Keratinocyte (primary cell): ENCODE results near the gene CFAP100. TPM values are rescaled to one million over a fixed set of nuclear protein-coding genes. Genes with fewer than 3 reads are reported as not detected.

Experiments
- DNase-seq: peaks from one replicate; pipeline ENCODE4 v3.0.0-alpha.2; 2011; ENCODE audit warnings: low read depth, missing footprints, low spot score
- FAIRE-seq: peaks from 2 replicates; lab custom pipeline; 2011; peaks lifted over from hg19 to GRCh38; lab: Jason Lieb, UNC
- H2AFZ ChIP-seq: 2 replicates; pipeline ENCODE4 v1.6.0; 2012; ENCODE audit warnings: low read length, control low read depth, inconsistent platforms; ENCODE audit not compliant: control insufficient read depth
- H3K27ac ChIP-seq: 2 replicates; pipeline ENCODE4 v1.5.1; 2011; ENCODE audit warnings: low read length; ENCODE audit not compliant: control insufficient read depth, insufficient read depth
- H3K27me3 ChIP-seq: 3 replicates; pipeline ENCODE4 v1.6.0; 2011; ENCODE audit warnings: low read length; ENCODE audit not compliant: control insufficient read depth, insufficient read depth; ENCODE audit errors: extremely low read depth
- H3K36me3 ChIP-seq, 2 experiments: 2 replicates in 1 of 2; 3 replicates in 1 of 2; pipeline ENCODE4 v1.5.1; 2011; ENCODE audit warnings: low read length in 2 of 2, mild to moderate bottlenecking in 1 of 2; ENCODE audit not compliant: control insufficient read depth in 2 of 2, insufficient read depth in 2 of 2; ENCODE audit errors: extremely low read depth in 1 of 2
- H3K4me1 ChIP-seq: 3 replicates; pipeline ENCODE4 v1.5.1; 2011; ENCODE audit warnings: low read length; ENCODE audit not compliant: control insufficient read depth, insufficient read depth; ENCODE audit errors: extremely low read depth
- H3K4me2 ChIP-seq: 3 replicates; pipeline ENCODE4 v1.6.0; 2011; ENCODE audit warnings: low read depth, low read length; ENCODE audit not compliant: control insufficient read depth, insufficient read depth; ENCODE audit errors: extremely low read depth
- H3K4me3 ChIP-seq, 3 experiments: fragments of 200-600 bp in 1 of 3; sonication (generic) in 1 of 3; 2 replicates in 2 of 3; 3 replicates in 1 of 3; pipeline ENCODE4 v1.5.1; 2011 to 2016; ENCODE audit warnings: low read length in 3 of 3, mild to moderate bottlenecking in 3 of 3, control low read depth in 2 of 3, inconsistent platforms in 1 of 3, low read depth in 1 of 3, mixed read lengths in 1 of 3, mixed run types in 1 of 3, moderate library complexity in 1 of 3; ENCODE audit not compliant: control insufficient read depth in 2 of 3, insufficient read depth in 2 of 3; ENCODE audit errors: extremely low read depth in 1 of 3
- H3K79me2 ChIP-seq: 2 replicates; pipeline ENCODE4 v1.6.0; 2012; ENCODE audit warnings: low read length; ENCODE audit not compliant: control insufficient read depth, insufficient read depth
- H3K9ac ChIP-seq: 3 replicates; pipeline ENCODE4 v1.6.0; 2011; ENCODE audit warnings: low read length; ENCODE audit not compliant: control insufficient read depth, insufficient read depth; ENCODE audit errors: extremely low read depth
- H3K9me1 ChIP-seq: 3 replicates; pipeline ENCODE4 v1.6.0; 2011; ENCODE audit warnings: low read length; ENCODE audit not compliant: control insufficient read depth, insufficient read depth; ENCODE audit errors: extremely low read depth
- H3K9me3 ChIP-seq: 2 replicates; pipeline ENCODE4 v1.5.1; 2012; ENCODE audit warnings: low read depth, low read length; ENCODE audit not compliant: control insufficient read depth
- H4K20me1 ChIP-seq: 3 replicates; pipeline ENCODE4 v1.6.0; 2011; ENCODE audit warnings: low read length; ENCODE audit not compliant: control insufficient read depth, insufficient read depth; ENCODE audit errors: extremely low read depth
- EZH2 ChIP-seq: IDR thresholded peaks from one replicate; pipeline ENCODE4 v1.6.1; 2012; ENCODE audit warnings: inconsistent platforms, mild to moderate bottlenecking, low read length, moderate library complexity
- dilution Hi-C: fragments of 300-500 bp; cut with MboI; formaldehyde crosslinking; loops from one replicate; pipeline ENCODE4 v1.7.0; 2020; ENCODE audit warnings: low sequenced_read_pairs; ENCODE audit not compliant: extremely low pct_ligation_motif_present
- polyA plus RNA-seq, 5 experiments: library from polyadenylated mRNA; depleted of rRNA in 3 of 5; stranded (reverse) in 3 of 5; stranded (forward) in 1 of 5; unstranded in 1 of 5; fragments of >200 nt; gene quantifications; 1 replicate in 1 of 5; 2 replicates in 3 of 5; 3 replicates in 1 of 5; pipeline versions ENCODE4 v1.2.1 to v1.2.3, GENCODE V29; 2011 to 2012; ENCODE audit warnings: missing spikeins in 2 of 5, low read depth in 1 of 5, low replicate concordance in 1 of 5
- TF ChIP-seq, protein P1 (sequence below), 3 experiments: IDR thresholded peaks in 1 of 3; conservative IDR thresholded peaks in 1 of 3; optimal IDR thresholded peaks in 1 of 3; 2 replicates in 2 of 3; 3 replicates in 1 of 3; pipeline versions ENCODE3 to v1.5.1; 2011; ENCODE audit warnings: low read length in 3 of 3, mild to moderate bottlenecking in 3 of 3, moderate library complexity in 2 of 3, control low read depth in 1 of 3, inconsistent platforms in 1 of 3; ENCODE audit not compliant: insufficient read depth in 2 of 3; ENCODE audit errors: extremely low read depth in 1 of 3

The CFAP100 gene
- polyA plus RNA-seq, 1 donor (not counting 4 experiments of a cell fraction or from before 2014, with no cell fraction given) = not detected

DNA sequence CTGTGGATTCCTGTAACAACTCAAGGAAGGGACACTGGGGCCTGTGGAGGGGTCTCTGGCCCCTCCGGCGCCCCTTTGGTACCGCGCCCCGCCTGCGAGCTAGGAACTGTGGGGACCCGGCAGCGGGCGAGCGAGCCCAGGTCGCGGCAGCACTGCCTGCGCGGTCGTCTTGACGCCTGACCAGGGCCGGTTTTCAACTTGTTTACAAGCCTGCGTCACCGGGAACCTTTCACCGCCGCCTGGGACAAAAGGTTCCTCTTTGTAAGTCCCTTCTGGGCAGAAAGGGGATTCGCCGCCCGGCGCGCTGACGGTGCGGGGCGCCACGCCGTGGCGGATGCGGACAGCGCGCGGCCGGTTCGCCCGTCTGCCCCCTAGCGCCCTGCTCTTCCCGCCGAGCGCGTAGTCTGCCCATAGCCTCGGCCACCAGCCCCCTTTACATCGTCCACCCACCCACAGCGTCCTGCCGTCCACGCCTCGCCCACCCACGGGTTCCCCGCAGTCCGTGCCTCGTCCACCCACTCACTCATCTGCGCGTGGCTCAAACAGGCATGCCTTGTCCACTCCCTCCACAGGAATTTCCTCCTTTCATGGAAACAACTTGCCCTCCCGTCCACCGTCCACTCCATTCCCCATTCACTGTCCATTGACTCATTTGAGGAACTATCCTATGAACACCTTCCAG is 5.5 kb upstream of the CFAP100 start:
- FAIRE-seq = no peak

DNA sequence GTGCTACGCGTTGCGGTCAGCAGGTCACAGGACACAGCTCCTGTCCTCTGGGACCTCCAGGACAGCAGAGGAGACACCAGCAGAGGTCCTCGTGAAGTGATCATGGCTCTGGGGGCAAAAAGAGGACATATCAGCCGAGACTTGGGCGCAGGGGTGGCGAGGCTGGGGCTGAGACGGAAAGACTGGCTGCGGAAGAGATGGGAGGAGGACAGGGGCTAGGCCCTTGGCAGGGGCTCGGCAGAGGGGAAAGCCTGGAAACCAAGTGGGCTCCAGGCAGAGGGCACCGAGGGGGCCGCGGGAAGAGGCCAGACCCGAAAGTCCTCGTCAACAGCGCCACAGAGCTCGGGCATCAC is 4.9 kb upstream of the CFAP100 start:
- Histone ChIP-seq H3K4me2 (peak overlapping the region; percentile 85), H3K9ac (no peak overlapping the region), H3K79me2 (no peaks in the 10 kb centered on the region), H3K36me3 (no peaks in the 10 kb centered on the region), H3K4me1 (peaks cover 2% of the 10 kb centered on the region), H3K27me3 (peaks cover 46% of the 10 kb centered on the region), H3K4me3 (peak overlapping the region in 1 of 3 experiments; percentile 7), H3K9me1 (no peaks in the 10 kb centered on the region), H3K27ac (no peak overlapping the region), H3K9me3 (no peaks in the 10 kb centered on the region), H4K20me1 (no peaks in the 10 kb centered on the region), H2AFZ (no peak overlapping the region)
- DNase-seq (no peak), FAIRE-seq (no peak)
- dilution Hi-C loops = no loop called here
- TF ChIP-seq, protein P1, sequence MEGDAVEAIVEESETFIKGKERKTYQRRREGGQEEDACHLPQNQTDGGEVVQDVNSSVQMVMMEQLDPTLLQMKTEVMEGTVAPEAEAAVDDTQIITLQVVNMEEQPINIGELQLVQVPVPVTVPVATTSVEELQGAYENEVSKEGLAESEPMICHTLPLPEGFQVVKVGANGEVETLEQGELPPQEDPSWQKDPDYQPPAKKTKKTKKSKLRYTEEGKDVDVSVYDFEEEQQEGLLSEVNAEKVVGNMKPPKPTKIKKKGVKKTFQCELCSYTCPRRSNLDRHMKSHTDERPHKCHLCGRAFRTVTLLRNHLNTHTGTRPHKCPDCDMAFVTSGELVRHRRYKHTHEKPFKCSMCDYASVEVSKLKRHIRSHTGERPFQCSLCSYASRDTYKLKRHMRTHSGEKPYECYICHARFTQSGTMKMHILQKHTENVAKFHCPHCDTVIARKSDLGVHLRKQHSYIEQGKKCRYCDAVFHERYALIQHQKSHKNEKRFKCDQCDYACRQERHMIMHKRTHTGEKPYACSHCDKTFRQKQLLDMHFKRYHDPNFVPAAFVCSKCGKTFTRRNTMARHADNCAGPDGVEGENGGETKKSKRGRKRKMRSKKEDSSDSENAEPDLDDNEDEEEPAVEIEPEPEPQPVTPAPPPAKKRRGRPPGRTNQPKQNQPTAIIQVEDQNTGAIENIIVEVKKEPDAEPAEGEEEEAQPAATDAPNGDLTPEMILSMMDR (optimal IDR thresholded peaks at IDR 0.05 in 1 of 3, IDR thresholded peaks at IDR 0.05 in 1 of 3, conservative IDR thresholded peaks at IDR 0.05 in 1 of 3; ENCODE audit: extremely low read depth in 1 of 3, insufficient read depth in 2 of 3, low read length in 3 of 3) = peak in 1 of 3 experiments; percentile 10
- no peak for TF ChIP-seq EZH2

More for the DNA sequence above, 5.5 kb upstream of the CFAP100 start:
- Histone ChIP-seq H3K4me2 (peak overlapping the region; percentile 85), H3K27ac (no peak overlapping the region), H2AFZ (peak overlapping the region; percentile 75), H3K9ac (peak overlapping the region; percentile 65), H3K79me2 (no peaks in the 10 kb centered on the region), H3K4me3 (peak overlapping the region; percentile 29 to 68 (median 63)), H3K9me1 (no peaks in the 10 kb centered on the region), H3K36me3 (no peaks in the 10 kb centered on the region), H4K20me1 (no peaks in the 10 kb centered on the region), H3K9me3 (no peaks in the 10 kb centered on the region), H3K27me3 (peaks cover 41% of the 10 kb centered on the region), H3K4me1 (peaks cover 2% of the 10 kb centered on the region)
- peak; percentile 48 for DNase-seq
- dilution Hi-C loops = no loop called here
- TF ChIP-seq EZH2 = no peak
- TF ChIP-seq, protein P1 (optimal IDR thresholded peaks at IDR 0.05 in 1 of 3, IDR thresholded peaks at IDR 0.05 in 1 of 3, conservative IDR thresholded peaks at IDR 0.05 in 1 of 3; ENCODE audit: extremely low read depth in 1 of 3, insufficient read depth in 2 of 3, low read length in 3 of 3) = peak; percentile 76 to 100 (median 94)
